ENCODE data around the gene CCDC85B.

Gene CCDC85B

GRCh38 chr11:65934014-65934413 is 43.5 kb downstream of the CCDC85B start:
- no peak for DNase-seq (ENCODE audit: low spot score)

GRCh38 chr11:65937766-65938165 is 47.3 kb downstream of the CCDC85B start:
- DNase-seq (ENCODE audit: low spot score), result no peak

Data from left forelimb (tissue), 1 donor.